GM18909 (cell line): ENCODE data around the gene ZNF668.

Experiments used
- ATAC-seq: cut with Tn5 transposase; IDR thresholded peaks from one replicate; pipeline ENCODE4 v1.9.1; 2021; ENCODE audit warnings: mild to moderate bottlenecking; ENCODE audit not compliant: unreplicated experiment, poor library complexity

Gene ZNF668

GRCh38 chr16:31073970-31074813 is at the start of gene ZNF668, which contains the start of gene ZNF646:
Gene ZNF668 (minus strand): TSS chr16:31074240. CDS start chr16:31064459, 9,781 bp downstream.
Gene ZNF646 (plus strand): TSS chr16:31074422. CDS start chr16:31076325, 1,903 bp downstream.
- peak; percentile 79 for ATAC-seq

GRCh38 chr16:31120129-31120528 is 46.1 kb upstream of the ZNF668 start:
- no peak for ATAC-seq

GRCh38 chr16:31118223-31119155 is 44.4 kb upstream of the ZNF668 start:
- no peak for ATAC-seq

- peak; percentile 89 for ATAC-seq
Observed at GRCh38 chr16:31117384-31118222, 43.6 kb upstream of the ZNF668 start, which contains the start of gene KAT8. Gene KAT8 (plus strand): TSS chr16:31117664. CDS start chr16:31117682, 18 bp downstream.

GRCh38 chr16:31114468-31114867 is 40.4 kb upstream of the ZNF668 start:
- ATAC-seq: no peak

- no peak for ATAC-seq
Observed at GRCh38 chr16:31113121-31114120, 39.4 kb upstream of the ZNF668 start.

GRCh38 chr16:31112711-31113110 is 38.7 kb upstream of the ZNF668 start:
- ATAC-seq: no peak

- no peak for ATAC-seq
Observed at GRCh38 chr16:31111881-31112466, 37.9 kb upstream of the ZNF668 start.

GRCh38 chr16:31110106-31111034 is 36.3 kb upstream of the ZNF668 start:
- no peak for ATAC-seq

GRCh38 chr16:31109622-31110021 is 35.6 kb upstream of the ZNF668 start:
- no peak for ATAC-seq

GRCh38 chr16:31108794-31109558 is 34.9 kb upstream of the ZNF668 start:
- ATAC-seq: no peak

- peak; percentile 82 for ATAC-seq
Observed at GRCh38 chr16:31108035-31108793, 34.2 kb upstream of the ZNF668 start, which contains the start of gene BCKDK. Gene BCKDK (plus strand): TSS chr16:31108386. CDS start chr16:31109224, 838 bp downstream.

- peak; percentile 56 for ATAC-seq
Observed at GRCh38 chr16:31107465-31107867, 33.4 kb upstream of the ZNF668 start.

GRCh38 chr16:31106509-31107464 is 32.7 kb upstream of the ZNF668 start:
- no peak for ATAC-seq
